Chondrocyte (in vitro differentiated cells): ENCODE data around the gene UBE2L6. TPM values are rescaled to one million over a fixed set of nuclear protein-coding genes. Genes with fewer than 3 reads are reported as not detected.

Source experiments
- DNase-seq: peaks from one replicate; pipeline ENCODE4 v3.0.0; 2021; ENCODE audit warnings: mixed read lengths, low spot score
- H3K27ac Mint-ChIP-seq: one replicate; pipeline ENCODE4 v1.8.0; 2021; ENCODE audit warnings: mild to moderate bottlenecking, moderate library complexity, mixed read lengths; ENCODE audit not compliant: unreplicated experiment
- H3K27me3 Mint-ChIP-seq: 2 replicates; pipeline ENCODE4 v1.8.0; 2021; ENCODE audit warnings: low read depth, mixed read lengths
- H3K36me3 Mint-ChIP-seq: 2 replicates; pipeline ENCODE4 v1.8.0; 2021; ENCODE audit warnings: low read depth, mixed read lengths
- H3K4me1 Mint-ChIP-seq: 2 replicates; pipeline ENCODE4 v1.8.0; 2021; ENCODE audit warnings: low read depth, mild to moderate bottlenecking, mixed read lengths
- H3K4me3 Mint-ChIP-seq: one replicate; pipeline ENCODE4 v1.8.0; 2021; ENCODE audit warnings: mild to moderate bottlenecking, moderate library complexity, mixed read lengths; ENCODE audit not compliant: unreplicated experiment
- H3K9me3 Mint-ChIP-seq: 2 replicates; pipeline ENCODE4 v1.8.0; 2021; ENCODE audit warnings: low read depth, mixed read lengths
- total RNA-seq: library from RNA; stranded (reverse); gene quantifications from 3 replicates; pipeline ENCODE4 v1.2.1, GENCODE V29; 2021
- TF ChIP-seq, protein P1 (sequence below): fragments of 200-600 bp; sonication (generic); IDR thresholded peaks from 2 replicates; pipeline ENCODE4 v1.5.0; 2021; ENCODE audit warnings: antibody characterized with exemption, mild to moderate bottlenecking, moderate library complexity

UBE2L6 gene
- total RNA-seq, 1 donor from 2014 or later = 8.8 TPM

GRCh38 chr11:57610170-57610569 is 42.7 kb upstream of the UBE2L6 start:
- H3K27ac Mint-ChIP-seq = no peak overlapping the region
- peaks cover 15% of the 10 kb centered on the region for H3K27me3 Mint-ChIP-seq
- TF ChIP-seq, protein P1, sequence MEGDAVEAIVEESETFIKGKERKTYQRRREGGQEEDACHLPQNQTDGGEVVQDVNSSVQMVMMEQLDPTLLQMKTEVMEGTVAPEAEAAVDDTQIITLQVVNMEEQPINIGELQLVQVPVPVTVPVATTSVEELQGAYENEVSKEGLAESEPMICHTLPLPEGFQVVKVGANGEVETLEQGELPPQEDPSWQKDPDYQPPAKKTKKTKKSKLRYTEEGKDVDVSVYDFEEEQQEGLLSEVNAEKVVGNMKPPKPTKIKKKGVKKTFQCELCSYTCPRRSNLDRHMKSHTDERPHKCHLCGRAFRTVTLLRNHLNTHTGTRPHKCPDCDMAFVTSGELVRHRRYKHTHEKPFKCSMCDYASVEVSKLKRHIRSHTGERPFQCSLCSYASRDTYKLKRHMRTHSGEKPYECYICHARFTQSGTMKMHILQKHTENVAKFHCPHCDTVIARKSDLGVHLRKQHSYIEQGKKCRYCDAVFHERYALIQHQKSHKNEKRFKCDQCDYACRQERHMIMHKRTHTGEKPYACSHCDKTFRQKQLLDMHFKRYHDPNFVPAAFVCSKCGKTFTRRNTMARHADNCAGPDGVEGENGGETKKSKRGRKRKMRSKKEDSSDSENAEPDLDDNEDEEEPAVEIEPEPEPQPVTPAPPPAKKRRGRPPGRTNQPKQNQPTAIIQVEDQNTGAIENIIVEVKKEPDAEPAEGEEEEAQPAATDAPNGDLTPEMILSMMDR = no peak
- no peaks in the 10 kb centered on the region for H3K4me1 Mint-ChIP-seq
- no peaks in the 10 kb centered on the region for H3K9me3 Mint-ChIP-seq
- no peaks in the 10 kb centered on the region for H3K36me3 Mint-ChIP-seq
- DNase-seq = no peak
- no peak overlapping the region for H3K4me3 Mint-ChIP-seq

DNA sequence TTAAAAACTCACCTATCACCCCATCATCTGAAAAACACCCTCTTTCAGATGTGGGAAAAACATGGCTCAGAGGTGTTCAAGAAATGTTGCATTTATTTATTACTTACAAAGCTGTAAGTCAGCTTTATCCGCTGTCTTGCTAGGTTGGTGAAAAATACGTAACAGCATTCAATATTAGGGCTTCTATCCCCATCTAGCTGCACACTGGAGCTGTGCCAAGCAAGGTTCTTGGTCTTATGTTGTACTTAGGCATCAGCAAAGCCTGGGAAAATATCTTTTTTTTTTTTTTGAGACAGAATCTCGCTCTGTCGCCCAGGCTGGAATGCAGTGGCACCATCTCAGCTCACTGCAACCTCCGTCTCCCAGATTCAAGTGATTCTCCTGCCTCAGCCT is 37.6 kb upstream of the UBE2L6 start:
- Mint-ChIP-seq H3K27ac (no peak overlapping the region), H3K9me3 (no peaks in the 10 kb centered on the region), H3K27me3 (peaks cover 11% of the 10 kb centered on the region), H3K36me3 (no peaks in the 10 kb centered on the region), H3K4me3 (no peak overlapping the region), H3K4me1 (no peaks in the 10 kb centered on the region)
- TF ChIP-seq, protein P1 = no peak
- no peak for DNase-seq

DNA sequence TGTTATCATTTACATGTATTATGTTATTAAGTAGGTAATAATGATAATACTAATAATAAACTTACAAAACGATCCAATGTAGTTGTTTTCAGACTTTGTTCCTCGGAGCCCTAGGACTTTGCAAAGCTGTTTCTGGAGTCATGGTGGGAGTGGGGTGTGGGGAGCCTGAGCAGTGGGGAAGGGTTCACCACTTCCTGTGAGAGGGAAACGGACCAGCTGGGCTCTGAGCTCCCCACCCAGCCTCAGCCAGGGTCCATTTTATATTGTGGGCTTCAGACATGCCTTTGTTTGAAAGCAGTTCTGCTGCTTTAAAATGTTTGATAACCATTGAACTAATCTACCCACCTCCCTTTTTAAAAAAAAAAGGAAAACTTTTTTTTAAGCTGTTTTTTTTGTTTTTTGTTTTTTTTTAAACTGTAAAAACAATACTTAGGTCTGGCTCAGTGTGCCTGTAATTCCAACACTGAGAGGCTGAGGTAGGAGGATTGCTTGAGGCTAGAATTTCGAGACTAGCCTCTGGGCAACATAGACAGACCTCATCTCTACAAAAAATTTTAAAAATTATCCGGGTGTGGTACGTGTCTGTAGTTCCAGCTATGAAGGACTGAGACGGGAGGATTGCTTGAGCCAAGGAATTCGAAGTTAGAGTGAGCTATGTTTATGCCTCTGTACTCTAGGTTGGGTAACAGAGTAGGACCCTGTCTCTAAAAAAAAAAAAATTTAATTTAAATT is 37.0 kb upstream of the UBE2L6 start:
- TF ChIP-seq, protein P1 = no peak
- DNase-seq = no peak
- no peak overlapping the region for H3K27ac Mint-ChIP-seq
- peaks cover 7% of the 10 kb centered on the region for H3K27me3 Mint-ChIP-seq
- no peaks in the 10 kb centered on the region for H3K9me3 Mint-ChIP-seq
- H3K36me3 Mint-ChIP-seq = no peaks in the 10 kb centered on the region
- no peak overlapping the region for H3K4me3 Mint-ChIP-seq
- H3K4me1 Mint-ChIP-seq = no peaks in the 10 kb centered on the region

GRCh38 chr11:57601297-57601696 is 33.8 kb upstream of the UBE2L6 start:
- TF ChIP-seq, protein P1 = no peak

GRCh38 chr11:57599381-57599780 is 31.9 kb upstream of the UBE2L6 start:
- peaks cover 7% of the 10 kb centered on the region for H3K27me3 Mint-ChIP-seq
- peaks cover 7% of the 10 kb centered on the region for H3K4me1 Mint-ChIP-seq
- H3K4me3 Mint-ChIP-seq = no peak overlapping the region
- H3K27ac Mint-ChIP-seq = no peak overlapping the region
- TF ChIP-seq, protein P1 = no peak
- no peaks in the 10 kb centered on the region for H3K36me3 Mint-ChIP-seq
- no peaks in the 10 kb centered on the region for H3K9me3 Mint-ChIP-seq
- DNase-seq = no peak

More at GRCh38 chr11:57601297-57601696, 33.8 kb upstream of the UBE2L6 start:
- H3K27me3 Mint-ChIP-seq = peaks cover 3% of the 10 kb centered on the region
- no peak overlapping the region for H3K4me3 Mint-ChIP-seq
- H3K27ac Mint-ChIP-seq = no peak overlapping the region
- H3K4me1 Mint-ChIP-seq = peaks cover 7% of the 10 kb centered on the region
- H3K36me3 Mint-ChIP-seq = no peaks in the 10 kb centered on the region
- H3K9me3 Mint-ChIP-seq = no peaks in the 10 kb centered on the region
- DNase-seq = no peak
